OCI-LY7 (cell line): ENCODE results near the gene PEX10.

ENCODE experiments used
- EZH2phosphoT487 ChIP-seq: fragments of 200-600 bp; sonication (generic); IDR thresholded peaks from 2 replicates; pipeline ENCODE4 v1.6.1; 2018; ENCODE audit warnings: low read depth, borderline replicate concordance, mild to moderate bottlenecking, mixed run types, antibody characterized with exemption, low read length, moderate library complexity, mixed read lengths
- TF ChIP-seq, protein P1 (sequence below): fragments of 200-600 bp; sonication (generic); conservative IDR thresholded peaks from 2 replicates; pipeline ENCODE4 v1.5.1; 2014; ENCODE audit warnings: mild to moderate bottlenecking, antibody characterized with exemption, low read length, moderate library complexity, mixed read lengths

DNA sequence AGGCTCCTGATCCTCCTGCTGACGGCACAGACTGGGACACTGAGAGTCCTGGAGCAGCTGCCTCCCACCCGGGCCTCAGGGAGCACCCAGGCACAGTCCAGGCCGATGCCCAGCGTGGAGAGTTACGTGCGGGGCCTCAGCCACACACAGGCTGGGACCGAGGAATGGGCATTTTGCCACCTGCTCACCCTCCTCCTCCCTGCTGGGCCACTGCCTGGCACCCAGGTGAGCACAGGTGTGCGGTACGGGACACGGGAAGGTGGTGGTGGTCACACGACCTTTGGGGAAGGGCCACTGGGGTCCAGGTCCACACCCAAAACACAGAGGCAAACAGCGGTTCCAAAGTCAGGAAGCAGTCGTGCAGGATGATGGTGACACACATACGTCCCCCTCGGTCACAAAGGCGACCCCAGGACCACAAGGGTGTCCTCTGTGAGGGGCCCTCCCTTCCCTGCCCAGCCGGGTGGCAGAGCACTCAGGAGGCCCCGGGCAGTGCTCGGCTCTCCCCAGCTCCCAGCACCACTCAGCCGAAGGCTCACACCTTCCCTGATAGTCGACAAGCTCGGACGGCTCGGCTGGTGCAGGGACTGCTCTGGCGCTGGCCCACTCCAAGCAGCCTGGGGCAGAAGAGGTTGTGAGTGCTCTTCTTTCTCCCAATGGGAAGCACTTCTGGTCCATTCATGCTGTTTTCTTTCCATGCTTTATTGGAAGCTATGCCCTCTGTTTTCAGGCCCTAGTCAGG is 35.3 kb downstream of the PEX10 start:
- TF ChIP-seq, protein P1, sequence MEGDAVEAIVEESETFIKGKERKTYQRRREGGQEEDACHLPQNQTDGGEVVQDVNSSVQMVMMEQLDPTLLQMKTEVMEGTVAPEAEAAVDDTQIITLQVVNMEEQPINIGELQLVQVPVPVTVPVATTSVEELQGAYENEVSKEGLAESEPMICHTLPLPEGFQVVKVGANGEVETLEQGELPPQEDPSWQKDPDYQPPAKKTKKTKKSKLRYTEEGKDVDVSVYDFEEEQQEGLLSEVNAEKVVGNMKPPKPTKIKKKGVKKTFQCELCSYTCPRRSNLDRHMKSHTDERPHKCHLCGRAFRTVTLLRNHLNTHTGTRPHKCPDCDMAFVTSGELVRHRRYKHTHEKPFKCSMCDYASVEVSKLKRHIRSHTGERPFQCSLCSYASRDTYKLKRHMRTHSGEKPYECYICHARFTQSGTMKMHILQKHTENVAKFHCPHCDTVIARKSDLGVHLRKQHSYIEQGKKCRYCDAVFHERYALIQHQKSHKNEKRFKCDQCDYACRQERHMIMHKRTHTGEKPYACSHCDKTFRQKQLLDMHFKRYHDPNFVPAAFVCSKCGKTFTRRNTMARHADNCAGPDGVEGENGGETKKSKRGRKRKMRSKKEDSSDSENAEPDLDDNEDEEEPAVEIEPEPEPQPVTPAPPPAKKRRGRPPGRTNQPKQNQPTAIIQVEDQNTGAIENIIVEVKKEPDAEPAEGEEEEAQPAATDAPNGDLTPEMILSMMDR = no peak
- TF ChIP-seq EZH2phosphoT487 = no peak
